Measurements from ENCODE around the gene PYGL. TPM values are rescaled to one million over a fixed set of nuclear protein-coding genes. Genes with fewer than 3 reads are reported as not detected.

The PYGL gene
- total RNA-seq, 1 donor from 2014 or later, result 65.6 TPM

GRCh38 chr14:50931559-50931958 is 12.7 kb downstream of the PYGL start:
- no peak for ATAC-seq
- H3K27ac ChIP-seq, result no peak overlapping the region
- H3K4me3 ChIP-seq, result no peak overlapping the region
- H3K4me1 ChIP-seq, result no peaks in the 10 kb centered on the region
- H3K27me3 ChIP-seq (ENCODE audit: low read depth), result no peaks in the 10 kb centered on the region
- no peaks in the 10 kb centered on the region for H3K9me3 ChIP-seq
- peaks cover 41% of the 10 kb centered on the region for H3K36me3 ChIP-seq
- TF ChIP-seq CTCF (IDR thresholded peaks at IDR 0.05), result no peak
- DNase-seq, result no peak
- intact Hi-C loops (cut with DNase I), result no loop called here

DNA sequence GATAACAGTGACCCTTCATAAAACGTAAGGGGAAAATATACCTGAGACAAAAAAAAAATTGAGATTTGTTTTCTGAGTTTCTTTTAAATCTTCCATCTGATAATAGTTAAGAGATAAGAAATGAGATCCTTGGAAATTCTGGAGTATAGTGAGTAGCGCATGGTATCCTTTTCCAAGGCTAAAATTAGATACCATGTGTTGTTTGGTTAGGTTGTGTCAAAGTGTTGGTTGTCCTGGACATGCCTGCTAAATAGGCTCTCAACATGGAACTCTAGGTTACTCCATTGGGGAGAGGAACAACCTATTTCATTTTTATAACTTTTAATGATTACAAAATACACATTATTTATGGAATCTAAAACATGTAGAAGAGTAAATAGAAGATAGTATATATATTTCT is 14.8 kb downstream of the PYGL start:
- Histone ChIP-seq H3K27ac (no peak overlapping the region), H3K4me1 (no peaks in the 10 kb centered on the region), H3K36me3 (peaks cover 33% of the 10 kb centered on the region), H3K27me3 (ENCODE audit: low read depth) (no peaks in the 10 kb centered on the region), H3K4me3 (no peak overlapping the region), H3K9me3 (no peaks in the 10 kb centered on the region)
- DNase-seq (no peak), ATAC-seq (no peak)
- intact Hi-C loops (cut with DNase I), result no loop called here
- TF ChIP-seq CTCF (IDR thresholded peaks at IDR 0.05), result no peak

DNA sequence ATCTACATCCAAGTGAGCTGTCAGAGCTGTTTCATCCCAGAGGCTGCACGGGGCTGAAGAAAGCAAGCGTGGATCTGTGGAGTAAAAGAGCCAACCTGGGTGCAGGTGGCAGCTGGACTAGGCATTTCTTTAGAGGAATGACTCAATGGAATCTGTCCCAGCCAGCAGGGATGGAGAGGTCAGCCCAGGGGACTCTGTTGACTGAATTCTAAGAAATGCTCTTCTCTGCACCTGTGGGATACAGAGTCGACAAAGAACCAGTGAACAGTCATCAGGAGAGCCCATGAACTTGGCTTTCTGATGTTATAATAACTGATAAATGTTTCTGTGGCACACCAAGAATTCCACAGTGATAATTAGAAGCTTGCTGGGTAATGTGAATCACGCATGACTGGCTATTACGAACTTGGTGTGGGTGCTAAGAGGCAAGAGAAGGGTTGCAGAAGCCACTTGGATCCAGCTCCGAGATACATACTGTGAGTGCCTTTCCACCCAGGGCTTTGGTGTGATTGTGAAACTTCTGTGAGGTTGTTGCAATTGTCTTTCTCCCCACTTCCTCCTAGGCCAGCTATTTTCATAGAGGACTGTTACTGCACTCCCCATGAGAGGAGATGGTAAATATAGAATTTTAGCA is 16.2 kb downstream of the PYGL start:
- TF ChIP-seq CTCF (IDR thresholded peaks at IDR 0.05), result no peak
- intact Hi-C loops (cut with DNase I), result no loop called here
- no peak overlapping the region for H3K4me3 ChIP-seq
- H3K36me3 ChIP-seq, result peaks cover 41% of the 10 kb centered on the region
- no peaks in the 10 kb centered on the region for H3K4me1 ChIP-seq
- ATAC-seq, result peak; percentile 80 to 88
- H3K27ac ChIP-seq, result no peak overlapping the region
- H3K9me3 ChIP-seq, result no peaks in the 10 kb centered on the region
- no peak for DNase-seq
- no peaks in the 10 kb centered on the region for H3K27me3 ChIP-seq (ENCODE audit: low read depth)

GRCh38 chr14:50926851-50927386 is 17.4 kb downstream of the PYGL start:
- TF ChIP-seq CTCF (IDR thresholded peaks at IDR 0.05), result no peak
- no peaks in the 10 kb centered on the region for H3K4me1 ChIP-seq
- DNase-seq (no peak), ATAC-seq (peak; percentile 59 to 65)
- peaks cover 49% of the 10 kb centered on the region for H3K36me3 ChIP-seq
- intact Hi-C loops (cut with DNase I), result no loop called here
- peak overlapping the region; percentile 14 for H3K27ac ChIP-seq
- H3K4me3 ChIP-seq, result no peak overlapping the region
- H3K27me3 ChIP-seq (ENCODE audit: low read depth), result no peaks in the 10 kb centered on the region
- H3K9me3 ChIP-seq, result no peaks in the 10 kb centered on the region

DNA sequence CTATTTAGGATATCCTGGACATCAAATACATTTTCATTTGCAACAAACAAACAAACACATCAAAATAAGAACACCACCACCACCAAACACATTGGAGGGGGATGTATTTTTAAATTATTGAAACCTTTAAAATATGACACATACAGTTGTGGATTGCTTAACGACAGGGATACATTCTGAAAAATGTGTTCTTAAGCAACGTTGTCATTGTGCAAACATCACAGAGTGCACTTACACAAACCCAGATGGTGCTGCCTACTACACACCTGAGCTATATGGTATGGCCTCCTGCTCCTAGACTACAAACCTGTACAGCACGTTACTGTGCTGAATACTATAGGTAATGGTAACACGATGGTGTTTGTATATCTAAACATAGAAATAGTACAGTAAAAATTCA is 19.4 kb downstream of the PYGL start:
- no peak overlapping the region for H3K4me3 ChIP-seq
- H3K36me3 ChIP-seq, result peaks cover 42% of the 10 kb centered on the region
- H3K4me1 ChIP-seq, result no peaks in the 10 kb centered on the region
- intact Hi-C loops (cut with DNase I), result no loop called here
- ATAC-seq (no peak), DNase-seq (no peak)
- H3K9me3 ChIP-seq, result no peaks in the 10 kb centered on the region
- TF ChIP-seq CTCF (IDR thresholded peaks at IDR 0.05), result no peak
- H3K27ac ChIP-seq, result no peak overlapping the region
- no peaks in the 10 kb centered on the region for H3K27me3 ChIP-seq (ENCODE audit: low read depth)
